HepG2 (cell line): Measurements from ENCODE around the gene TBX6. TPM values are rescaled to one million over a fixed set of nuclear protein-coding genes. Genes with fewer than 3 reads are reported as not detected.

Experiments
- ATRX ChIP-seq: sonication (generic); formaldehyde crosslinking; IDR thresholded peaks from 2 replicates; pipeline ENCODE4 v1.4.0; 2020; ENCODE audit warnings: missing genetic modification reagents, borderline replicate concordance
- BHLHE40 ChIP-seq: IDR thresholded peaks from 2 replicates; pipeline ENCODE4 v1.6.1; 2011; ENCODE audit warnings: low read length, improper control_type of control experiment
- CHCHD3 ChIP-seq: sonication (generic); formaldehyde crosslinking; IDR thresholded peaks from 2 replicates; pipeline ENCODE4 v1.8.0; 2022; ENCODE audit warnings: mild to moderate bottlenecking, missing genetic modification reagents, moderate library complexity
- CHD4 ChIP-seq: fragments of 200-600 bp; sonication (generic); IDR thresholded peaks from 2 replicates; pipeline ENCODE4 v1.7.0; 2017; ENCODE audit warnings: mild to moderate bottlenecking, low read length, borderline replicate concordance
- FOSL1 ChIP-seq: sonication (generic); formaldehyde crosslinking; IDR thresholded peaks from 2 replicates; pipeline ENCODE4 v1.9.0; 2021; ENCODE audit warnings: missing genetic modification reagents, borderline replicate concordance
- HOXA3 ChIP-seq: sonication (generic); formaldehyde crosslinking; IDR thresholded peaks from 2 replicates; pipeline ENCODE4 v1.5.0; 2020; ENCODE audit warnings: missing genetic modification reagents
- KMT2A ChIP-seq: sonication (generic); formaldehyde crosslinking; IDR thresholded peaks from 2 replicates; pipeline ENCODE4 v1.4.0; 2020; ENCODE audit warnings: missing genetic modification reagents
- MTF2 ChIP-seq: sonication (generic); formaldehyde crosslinking; IDR thresholded peaks from 2 replicates; pipeline ENCODE4 v1.5.0; 2020; ENCODE audit warnings: missing genetic modification reagents, borderline replicate concordance
- PCBP1 ChIP-seq: fragments of 200-400 bp; formaldehyde crosslinking; IDR thresholded peaks from 2 replicates; pipeline ENCODE4 v1.6.1; 2017; ENCODE audit warnings: mild to moderate bottlenecking, low read depth, low read length, borderline replicate concordance
- PRPF4 ChIP-seq: fragments of 200-400 bp; formaldehyde crosslinking; IDR thresholded peaks from 2 replicates; pipeline ENCODE4 v1.6.1; 2016; ENCODE audit warnings: low read length, low read depth; ENCODE audit not compliant: poor library complexity, severe bottlenecking
- RBM22 ChIP-seq: fragments of 200-400 bp; formaldehyde crosslinking; optimal IDR thresholded peaks from 2 replicates; pipeline ENCODE3; 2017; ENCODE audit warnings: mild to moderate bottlenecking, low read length, moderate library complexity
- RBM39 ChIP-seq: fragments of 200-400 bp; formaldehyde crosslinking; IDR thresholded peaks from one replicate; pipeline ENCODE4 v1.6.1; 2018; ENCODE audit warnings: antibody characterized with exemption, mild to moderate bottlenecking, low read depth, low read length; ENCODE audit not compliant: poor library complexity, severe bottlenecking
- RFX3 ChIP-seq: IDR thresholded peaks from 2 replicates; pipeline ENCODE4 v1.6.1; 2016; ENCODE audit warnings: missing biosample characterization, missing genetic modification reagents
- RXRB ChIP-seq: IDR thresholded peaks from 2 replicates; pipeline ENCODE4 v1.6.1; 2016; ENCODE audit warnings: borderline replicate concordance, missing genetic modification reagents, missing compliant biosample characterization
- SIN3B ChIP-seq: fragments of 150-350 bp; IDR thresholded peaks from 2 replicates; pipeline ENCODE4 v1.6.1; 2014; ENCODE audit warnings: low read length
- SIX4 ChIP-seq: sonication (generic); formaldehyde crosslinking; IDR thresholded peaks from 2 replicates; pipeline ENCODE4 v1.4.0; 2020; ENCODE audit warnings: missing genetic modification reagents
- SKI ChIP-seq: fragments of 450-650 bp; IDR thresholded peaks from one replicate; pipeline ENCODE4 v1.6.1; 2018; ENCODE audit warnings: mild to moderate bottlenecking; ENCODE audit not compliant: partially characterized antibody
- ZNF484 ChIP-seq: sonication (generic); formaldehyde crosslinking; IDR thresholded peaks from 2 replicates; pipeline ENCODE4 v1.5.1; 2020; ENCODE audit warnings: mild to moderate bottlenecking, low read depth, missing genetic modification reagents, borderline replicate concordance
- ZNF546 ChIP-seq: sonication (generic); formaldehyde crosslinking; conservative IDR thresholded peaks from 2 replicates; pipeline ENCODE4 v1.8.1; 2023; ENCODE audit warnings: mild to moderate bottlenecking, missing genetic modification reagents
- ZNF7 ChIP-seq: IDR thresholded peaks from 2 replicates; pipeline ENCODE4 v1.6.1; 2016; ENCODE audit warnings: missing biosample characterization, missing genetic modification reagents
- ZNF775 ChIP-seq: sonication (generic); formaldehyde crosslinking; IDR thresholded peaks from 2 replicates; pipeline ENCODE4 v1.4.0; 2020; ENCODE audit warnings: missing genetic modification reagents, mild to moderate bottlenecking, moderate library complexity, borderline replicate concordance
- ZNF878 ChIP-seq: sonication (generic); formaldehyde crosslinking; IDR thresholded peaks from 2 replicates; pipeline ENCODE4 v1.8.1; 2023; ENCODE audit warnings: mild to moderate bottlenecking, missing genetic modification reagents, moderate library complexity
- polyA plus RNA-seq, 8 experiments: library from polyadenylated mRNA; depleted of rRNA in 3 of 8; stranded (reverse) in 7 of 8; unstranded in 1 of 8; fragments of >200 nt; fragmentation: Illumina TruSeq in 4 of 8; extraction: Trizol in 4 of 8; gene quantifications; 2 replicates each; pipeline versions ENCODE4 v1.2.1 to v1.2.3, GENCODE V29; 2011 to 2016; ENCODE audit warnings: low read depth in 4 of 8, missing spikeins in 1 of 8, mixed read lengths in 1 of 8; ENCODE audit not compliant: insufficient read depth in 1 of 8
- total RNA-seq, 5 experiments: library from RNA; depleted of rRNA; stranded (reverse); fragments of >200 nt; fragmentation: Illumina TruSeq; extraction: Trizol; gene quantifications; 2 replicates each; pipeline ENCODE4 v1.2.3, GENCODE V29; 2016; ENCODE audit warnings: low read depth in 1 of 5
- TF ChIP-seq, protein P1 (sequence below): sonication (generic); formaldehyde crosslinking; IDR thresholded peaks from 2 replicates; pipeline ENCODE4 v1.5.0; 2020; ENCODE audit warnings: mild to moderate bottlenecking, missing genetic modification reagents, borderline replicate concordance
- TF ChIP-seq, protein P2 (sequence below): sonication (generic); formaldehyde crosslinking; IDR thresholded peaks from 2 replicates; pipeline ENCODE4 v1.5.0; 2020; ENCODE audit warnings: missing genetic modification reagents
- TF ChIP-seq, protein P3 (sequence below): sonication (generic); formaldehyde crosslinking; IDR thresholded peaks from 2 replicates; pipeline ENCODE4 v1.8.0; 2022; ENCODE audit warnings: mild to moderate bottlenecking, missing genetic modification reagents, moderate library complexity
- TF ChIP-seq, protein P4 (sequence below): sonication (generic); formaldehyde crosslinking; IDR thresholded peaks from 2 replicates; pipeline ENCODE4 v1.8.0; 2022; ENCODE audit warnings: mild to moderate bottlenecking, missing genetic modification reagents

Gene TBX6
- total and polyA plus RNA-seq, 2 of the 13 experiments (the other 11 are each of a cell fraction or from before 2014, with no cell fraction given) = 0.24 to 0.42 TPM

DNA sequence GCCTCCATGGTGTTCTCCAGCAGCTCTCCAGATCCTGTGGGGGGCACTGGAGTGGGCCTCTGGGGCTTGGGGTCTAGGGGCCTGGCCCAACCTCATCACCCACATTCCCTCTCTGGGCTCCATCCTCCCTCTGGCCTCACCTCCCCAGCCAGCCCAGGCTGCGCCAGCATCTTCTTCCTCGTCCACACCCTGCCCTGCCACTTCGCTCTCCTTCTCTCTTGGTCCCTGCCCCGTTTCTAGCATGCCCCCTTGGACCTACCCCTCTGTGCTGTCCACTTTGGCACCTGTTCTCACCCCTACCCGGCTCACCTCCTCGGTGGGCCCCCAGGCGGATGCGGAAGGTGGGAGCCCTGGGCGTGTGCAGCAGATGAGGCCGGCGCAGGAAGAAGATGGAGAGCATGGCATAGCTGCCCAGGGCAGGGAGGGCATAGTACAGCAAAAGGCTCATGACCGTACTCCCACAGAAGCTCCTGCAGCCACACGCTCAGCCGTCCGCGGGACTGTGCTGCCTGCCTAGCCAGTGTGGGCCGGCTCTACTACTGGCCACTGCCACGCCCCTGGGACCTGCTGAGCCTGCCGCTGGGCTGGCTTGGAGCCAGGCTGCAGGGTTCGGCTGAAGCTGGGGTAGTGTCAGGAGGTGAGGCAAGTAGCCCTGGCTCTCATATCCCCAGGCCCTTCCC, 21.4 kb upstream of the TBX6 start, which contains the start of gene GDPD3 (continued):
- TF ChIP-seq, protein P1, sequence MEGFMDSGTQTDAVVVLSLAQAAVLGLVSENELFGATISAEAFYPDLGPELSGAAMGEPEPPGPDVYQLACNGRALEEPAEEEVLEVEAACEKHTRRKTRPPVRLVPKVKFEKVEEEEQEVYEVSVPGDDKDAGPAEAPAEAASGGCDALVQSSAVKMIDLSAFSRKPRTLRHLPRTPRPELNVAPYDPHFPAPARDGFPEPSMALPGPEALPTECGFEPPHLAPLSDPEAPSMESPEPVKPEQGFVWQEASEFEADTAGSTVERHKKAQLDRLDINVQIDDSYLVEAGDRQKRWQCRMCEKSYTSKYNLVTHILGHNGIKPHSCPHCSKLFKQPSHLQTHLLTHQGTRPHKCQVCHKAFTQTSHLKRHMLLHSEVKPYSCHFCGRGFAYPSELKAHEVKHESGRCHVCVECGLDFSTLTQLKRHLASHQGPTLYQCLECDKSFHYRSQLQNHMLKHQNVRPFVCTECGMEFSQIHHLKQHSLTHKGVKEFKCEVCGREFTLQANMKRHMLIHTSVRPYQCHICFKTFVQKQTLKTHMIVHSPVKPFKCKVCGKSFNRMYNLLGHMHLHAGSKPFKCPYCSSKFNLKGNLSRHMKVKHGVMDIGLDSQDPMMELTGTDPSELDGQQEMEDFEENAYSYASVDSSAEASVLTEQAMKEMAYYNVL (CRISPR knock-in tag) = no peak
- TF ChIP-seq MTF2 (CRISPR knock-in tag) (no peak; the same call in 1 of the 2 replicates), ZNF484 (CRISPR knock-in tag) (no peak), ZNF775 (no peak), RFX3 (CRISPR knock-in tag) (no peak), CHCHD3 (CRISPR knock-in tag) (no peak), SIN3B (no peak), SKI (no peak), PRPF4 (no peak), PCBP1 (0 out of 2 replicates have a peak, but pooled peaks have one; percentile 20), RXRB (CRISPR knock-in tag) (no peak), KMT2A (CRISPR knock-in tag) (0 out of 2 replicates have a peak, but pooled peaks have one; percentile 13), SIX4 (no peak), RBM39 (no peak), ZNF546 (no peak), FOSL1 (CRISPR knock-in tag) (no peak), ZNF878 (CRISPR knock-in tag) (no peak), CHD4 (peak; percentile 52; the same call in 1 of the 2 replicates), HOXA3 (CRISPR knock-in tag) (no peak), BHLHE40 (no peak), RBM22 (no peak), ZNF7 (CRISPR knock-in tag) (no peak), ATRX (CRISPR knock-in tag) (no peak)
- TF ChIP-seq, protein P2, sequence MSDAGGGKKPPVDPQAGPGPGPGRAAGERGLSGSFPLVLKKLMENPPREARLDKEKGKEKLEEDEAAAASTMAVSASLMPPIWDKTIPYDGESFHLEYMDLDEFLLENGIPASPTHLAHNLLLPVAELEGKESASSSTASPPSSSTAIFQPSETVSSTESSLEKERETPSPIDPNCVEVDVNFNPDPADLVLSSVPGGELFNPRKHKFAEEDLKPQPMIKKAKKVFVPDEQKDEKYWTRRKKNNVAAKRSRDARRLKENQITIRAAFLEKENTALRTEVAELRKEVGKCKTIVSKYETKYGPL (CRISPR knock-in tag) = no peak
- TF ChIP-seq, protein P3, sequence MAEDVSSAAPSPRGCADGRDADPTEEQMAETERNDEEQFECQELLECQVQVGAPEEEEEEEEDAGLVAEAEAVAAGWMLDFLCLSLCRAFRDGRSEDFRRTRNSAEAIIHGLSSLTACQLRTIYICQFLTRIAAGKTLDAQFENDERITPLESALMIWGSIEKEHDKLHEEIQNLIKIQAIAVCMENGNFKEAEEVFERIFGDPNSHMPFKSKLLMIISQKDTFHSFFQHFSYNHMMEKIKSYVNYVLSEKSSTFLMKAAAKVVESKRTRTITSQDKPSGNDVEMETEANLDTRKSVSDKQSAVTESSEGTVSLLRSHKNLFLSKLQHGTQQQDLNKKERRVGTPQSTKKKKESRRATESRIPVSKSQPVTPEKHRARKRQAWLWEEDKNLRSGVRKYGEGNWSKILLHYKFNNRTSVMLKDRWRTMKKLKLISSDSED (CRISPR knock-in tag) = no peak
- TF ChIP-seq, protein P4, sequence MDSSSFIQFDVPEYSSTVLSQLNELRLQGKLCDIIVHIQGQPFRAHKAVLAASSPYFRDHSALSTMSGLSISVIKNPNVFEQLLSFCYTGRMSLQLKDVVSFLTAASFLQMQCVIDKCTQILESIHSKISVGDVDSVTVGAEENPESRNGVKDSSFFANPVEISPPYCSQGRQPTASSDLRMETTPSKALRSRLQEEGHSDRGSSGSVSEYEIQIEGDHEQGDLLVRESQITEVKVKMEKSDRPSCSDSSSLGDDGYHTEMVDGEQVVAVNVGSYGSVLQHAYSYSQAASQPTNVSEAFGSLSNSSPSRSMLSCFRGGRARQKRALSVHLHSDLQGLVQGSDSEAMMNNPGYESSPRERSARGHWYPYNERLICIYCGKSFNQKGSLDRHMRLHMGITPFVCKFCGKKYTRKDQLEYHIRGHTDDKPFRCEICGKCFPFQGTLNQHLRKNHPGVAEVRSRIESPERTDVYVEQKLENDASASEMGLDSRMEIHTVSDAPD (CRISPR knock-in tag) = no peak
